ENCODE results near the gene C3.
"Not testable (repeated sequence)": the region's sequence is repeated elsewhere in the genome, so short reads cannot be mapped to it uniquely, and the experiment has no call there.

The C3 gene

GRCh38 chr19:6720369-6721137 lies at the start of gene C3:
Gene C3, minus strand, starts transcription at chr19:6720650. Its CDS starts 61 bp downstream, at chr19:6720589.
- H3K27me3 ChIP-seq (ENCODE audit: insufficient read depth, low read length): no peaks in the 10 kb centered on the region
- no peaks in the 10 kb centered on the region for H3K4me1 ChIP-seq (ENCODE audit: insufficient read depth, low read length)
- H3K9me3 ChIP-seq (ENCODE audit: low read length): no peaks in the 10 kb centered on the region
- no peak within 1 kb of the TSS for H2AFZ ChIP-seq (ENCODE audit: low read depth, low read length)
- H3K4me3 ChIP-seq (ENCODE audit: low read length): no peak within 1 kb of the TSS
- no peaks in the 10 kb centered on the region for H3K36me3 ChIP-seq (ENCODE audit: insufficient read depth, low read length)

GRCh38 chr19:6769006-6769619 lies 48.7 kb upstream of the C3 start:
- Histone ChIP-seq H3K27me3 (ENCODE audit: insufficient read depth, low read length) (peaks cover 28% of the 10 kb centered on the region), H3K36me3 (ENCODE audit: insufficient read depth, low read length) (no peaks in the 10 kb centered on the region), H3K4me1 (ENCODE audit: insufficient read depth, low read length) (no peaks in the 10 kb centered on the region), H2AFZ (ENCODE audit: low read depth, low read length) (no peak overlapping the region), H3K4me3 (ENCODE audit: low read length) (no peak overlapping the region), H3K9me3 (ENCODE audit: low read length) (no peaks in the 10 kb centered on the region)

- no peaks in the 10 kb centered on the region for H3K4me1 ChIP-seq (ENCODE audit: insufficient read depth, low read length)
- peaks cover 28% of the 10 kb centered on the region for H3K27me3 ChIP-seq (ENCODE audit: insufficient read depth, low read length)
- no peaks in the 10 kb centered on the region for H3K36me3 ChIP-seq (ENCODE audit: insufficient read depth, low read length)
- no peak overlapping the region for H3K4me3 ChIP-seq (ENCODE audit: low read length)
- H3K9me3 ChIP-seq (ENCODE audit: low read length): no peaks in the 10 kb centered on the region
- no peak overlapping the region for H2AFZ ChIP-seq (ENCODE audit: low read depth, low read length)
Observed at GRCh38 chr19:6768236-6768785, 47.9 kb upstream of the C3 start.

GRCh38 chr19:6767357-6768235 lies 47.1 kb upstream of the C3 start, which contains the start of gene SH2D3A:
Gene SH2D3A, minus strand, starts transcription at chr19:6767435. Its CDS starts 3,687 bp downstream, at chr19:6763748.
- no peak within 1 kb of the TSS for H3K4me3 ChIP-seq (ENCODE audit: low read length)
- H2AFZ ChIP-seq (ENCODE audit: low read depth, low read length): no peak within 1 kb of the TSS
- no peaks in the 10 kb centered on the region for H3K9me3 ChIP-seq (ENCODE audit: low read length)
- no peaks in the 10 kb centered on the region for H3K4me1 ChIP-seq (ENCODE audit: insufficient read depth, low read length)
- peaks cover 28% of the 10 kb centered on the region for H3K27me3 ChIP-seq (ENCODE audit: insufficient read depth, low read length)
- no peaks in the 10 kb centered on the region for H3K36me3 ChIP-seq (ENCODE audit: insufficient read depth, low read length)

GRCh38 chr19:6767081-6767356 lies 46.6 kb upstream of the C3 start:
- Histone ChIP-seq H3K9me3 (ENCODE audit: low read length) (no peaks in the 10 kb centered on the region), H3K4me3 (ENCODE audit: low read length) (no peak overlapping the region), H3K36me3 (ENCODE audit: insufficient read depth, low read length) (no peaks in the 10 kb centered on the region), H2AFZ (ENCODE audit: low read depth, low read length) (no peak overlapping the region), H3K4me1 (ENCODE audit: insufficient read depth, low read length) (no peaks in the 10 kb centered on the region), H3K27me3 (ENCODE audit: insufficient read depth, low read length) (peaks cover 28% of the 10 kb centered on the region)

GRCh38 chr19:6766357-6767080 lies 46.1 kb upstream of the C3 start:
- Histone ChIP-seq H3K27me3 (ENCODE audit: insufficient read depth, low read length) (peaks cover 28% of the 10 kb centered on the region), H3K4me3 (ENCODE audit: low read length) (no peak overlapping the region), H3K9me3 (ENCODE audit: low read length) (no peaks in the 10 kb centered on the region), H3K36me3 (ENCODE audit: insufficient read depth, low read length) (no peaks in the 10 kb centered on the region), H3K4me1 (ENCODE audit: insufficient read depth, low read length) (no peaks in the 10 kb centered on the region), H2AFZ (ENCODE audit: low read depth, low read length) (no peak overlapping the region)

GRCh38 chr19:6765738-6766356 lies 45.4 kb upstream of the C3 start:
- H3K4me3 ChIP-seq (ENCODE audit: low read length): no peak overlapping the region
- peaks cover 28% of the 10 kb centered on the region for H3K27me3 ChIP-seq (ENCODE audit: insufficient read depth, low read length)
- H3K36me3 ChIP-seq (ENCODE audit: insufficient read depth, low read length): no peaks in the 10 kb centered on the region
- H2AFZ ChIP-seq (ENCODE audit: low read depth, low read length): no peak overlapping the region
- no peaks in the 10 kb centered on the region for H3K9me3 ChIP-seq (ENCODE audit: low read length)
- H3K4me1 ChIP-seq (ENCODE audit: insufficient read depth, low read length): no peaks in the 10 kb centered on the region

- peaks cover 17% of the 10 kb centered on the region for H3K27me3 ChIP-seq (ENCODE audit: insufficient read depth, low read length)
- H2AFZ ChIP-seq (ENCODE audit: low read depth, low read length); H3K36me3 ChIP-seq (ENCODE audit: insufficient read depth, low read length); H3K4me1 ChIP-seq (ENCODE audit: insufficient read depth, low read length); H3K4me3 ChIP-seq (ENCODE audit: low read length); H3K9me3 ChIP-seq (ENCODE audit: low read length): not testable (repeated sequence)
Observed at GRCh38 chr19:6762253-6762797, 41.9 kb upstream of the C3 start.

GRCh38 chr19:6761053-6761676 lies 40.7 kb upstream of the C3 start:
- H2AFZ ChIP-seq (ENCODE audit: low read depth, low read length): no peak overlapping the region
- H3K4me1 ChIP-seq (ENCODE audit: insufficient read depth, low read length): no peaks in the 10 kb centered on the region
- H3K27me3 ChIP-seq (ENCODE audit: insufficient read depth, low read length): peaks cover 5% of the 10 kb centered on the region
- H3K9me3 ChIP-seq (ENCODE audit: low read length): no peaks in the 10 kb centered on the region
- H3K36me3 ChIP-seq (ENCODE audit: insufficient read depth, low read length): no peaks in the 10 kb centered on the region
- H3K4me3 ChIP-seq (ENCODE audit: low read length): no peak overlapping the region

- no peaks in the 10 kb centered on the region for H3K27me3 ChIP-seq (ENCODE audit: insufficient read depth, low read length)
- H3K36me3 ChIP-seq (ENCODE audit: insufficient read depth, low read length): no peaks in the 10 kb centered on the region
- no peaks in the 10 kb centered on the region for H3K9me3 ChIP-seq (ENCODE audit: low read length)
- H2AFZ ChIP-seq (ENCODE audit: low read depth, low read length): no peak overlapping the region
- no peaks in the 10 kb centered on the region for H3K4me1 ChIP-seq (ENCODE audit: insufficient read depth, low read length)
- no peak overlapping the region for H3K4me3 ChIP-seq (ENCODE audit: low read length)
Observed at GRCh38 chr19:6760606-6761005, 40.2 kb upstream of the C3 start.

- Histone ChIP-seq H3K9me3 (ENCODE audit: low read length) (no peaks in the 10 kb centered on the region), H3K27me3 (ENCODE audit: insufficient read depth, low read length) (no peaks in the 10 kb centered on the region), H3K4me1 (ENCODE audit: insufficient read depth, low read length) (no peaks in the 10 kb centered on the region), H3K36me3 (ENCODE audit: insufficient read depth, low read length) (peaks cover 14% of the 10 kb centered on the region), H2AFZ (ENCODE audit: low read depth, low read length) (no peak overlapping the region), H3K4me3 (ENCODE audit: low read length) (no peak overlapping the region)
Observed at GRCh38 chr19:6754653-6755463, 34.4 kb upstream of the C3 start.

Data from neuron (in vitro differentiated cells).